NK-92 treated with Interleukin-12 subunit alpha and Interleukin-12 subunit beta, amount 100 ng/mL, for 24 hours (cell line): Measurements from ENCODE around the gene PPP1R13B.
"Not testable (repeated sequence)": the region's sequence is repeated elsewhere in the genome, so short reads cannot be mapped to it uniquely, and the experiment has no call there.

Experiments used
- DNase-seq: peaks from one replicate; lab custom pipeline; 2025; lab: John Stamatoyannopoulos, UW

Gene PPP1R13B

GRCh38 chr14:103788086-103788485 is 59.3 kb downstream of the PPP1R13B start:
- no peak for DNase-seq

GRCh38 chr14:103782376-103782775 is 65.0 kb downstream of the PPP1R13B start:
- no peak for DNase-seq

GRCh38 chr14:103776319-103776718 is 71.1 kb downstream of the PPP1R13B start:
- not testable (repeated sequence) for DNase-seq

- no peak for DNase-seq
Measured at GRCh38 chr14:103775506-103775905, 71.9 kb downstream of the PPP1R13B start.

GRCh38 chr14:103773521-103773920 is 73.9 kb downstream of the PPP1R13B start:
- DNase-seq, result no peak

- no peak for DNase-seq
Measured at GRCh38 chr14:103772078-103772712, 75.2 kb downstream of the PPP1R13B start.

- DNase-seq, result no peak
Measured at GRCh38 chr14:103770902-103771301, 76.5 kb downstream of the PPP1R13B start.

GRCh38 chr14:103770500-103770899 is 76.9 kb downstream of the PPP1R13B start:
- no peak for DNase-seq

- DNase-seq, result no peak
Measured at GRCh38 chr14:103767336-103767894, 80.0 kb downstream of the PPP1R13B start.

- DNase-seq, result no peak
Measured at GRCh38 chr14:103765526-103765925, 81.8 kb downstream of the PPP1R13B start.

GRCh38 chr14:103763730-103764488 is 83.5 kb downstream of the PPP1R13B start:
- DNase-seq, result no peak

GRCh38 chr14:103762541-103762940 is 84.8 kb downstream of the PPP1R13B start:
- no peak for DNase-seq

- no peak for DNase-seq
Measured at GRCh38 chr14:103762036-103762435, 85.3 kb downstream of the PPP1R13B start.

GRCh38 chr14:103758059-103758776 is 89.2 kb downstream of the PPP1R13B start:
- no peak for DNase-seq

- DNase-seq, result no peak
Measured at GRCh38 chr14:103755060-103755459, 92.3 kb downstream of the PPP1R13B start.

GRCh38 chr14:103753774-103754173 is 93.6 kb downstream of the PPP1R13B start:
- DNase-seq, result no peak

- DNase-seq, result no peak
Measured at GRCh38 chr14:103749860-103750259, 97.5 kb downstream of the PPP1R13B start.

GRCh38 chr14:103749452-103749851 is 97.9 kb downstream of the PPP1R13B start:
- DNase-seq, result no peak

GRCh38 chr14:103748534-103748857 is 98.9 kb downstream of the PPP1R13B start:
- peak; percentile 87 for DNase-seq

- DNase-seq, result no peak
Measured at GRCh38 chr14:103746701-103747100, 100.7 kb downstream of the PPP1R13B start.

- no peak for DNase-seq
Measured at GRCh38 chr14:103745424-103745823, 102.0 kb downstream of the PPP1R13B start.

GRCh38 chr14:103744621-103745395 is 102.6 kb downstream of the PPP1R13B start:
- no peak for DNase-seq
